KOPT-K1 (cell line): ENCODE measurements around the gene SETD1A.
A peak's percentile ranks its signal among the peaks of the same experiment; 100 is the strongest.

Experiments used
- H3K27ac ChIP-seq: fragments of 200-600 bp; sonication (generic); 2 replicates; pipeline ENCODE4 v1.5.1; 2016; ENCODE audit warnings: antibody characterized with exemption, mild to moderate bottlenecking, low read depth, low read length; ENCODE audit not compliant: poor library complexity, severe bottlenecking
- H3K36me3 ChIP-seq: fragments of 200-600 bp; sonication (generic); 2 replicates; pipeline ENCODE4 v1.5.1; 2017; ENCODE audit warnings: antibody characterized with exemption, mild to moderate bottlenecking, low read length, moderate library complexity; ENCODE audit not compliant: insufficient read depth
- H3K9me3 ChIP-seq: fragments of 200-600 bp; sonication (generic); 2 replicates; pipeline ENCODE4 v1.5.1; 2017; ENCODE audit warnings: antibody characterized with exemption, low read length, mild to moderate bottlenecking; ENCODE audit not compliant: insufficient read depth, poor library complexity, severe bottlenecking

Gene SETD1A

GRCh38 chr16:31022544-31023251 lies 65.1 kb downstream of the SETD1A start:
- Histone ChIP-seq H3K9me3 (no peaks in the 10 kb centered on the region), H3K36me3 (no peaks in the 10 kb centered on the region), H3K27ac (no peak overlapping the region)

- no peak overlapping the region for H3K27ac ChIP-seq
- no peaks in the 10 kb centered on the region for H3K36me3 ChIP-seq
- H3K9me3 ChIP-seq: no peaks in the 10 kb centered on the region
Measured at GRCh38 chr16:31023252-31023602, 65.7 kb downstream of the SETD1A start.

GRCh38 chr16:31023627-31024226 lies 66.2 kb downstream of the SETD1A start:
- no peak overlapping the region for H3K27ac ChIP-seq
- H3K9me3 ChIP-seq: no peaks in the 10 kb centered on the region
- no peaks in the 10 kb centered on the region for H3K36me3 ChIP-seq

- no peaks in the 10 kb centered on the region for H3K36me3 ChIP-seq
- H3K27ac ChIP-seq: no peak overlapping the region
- H3K9me3 ChIP-seq: no peaks in the 10 kb centered on the region
Measured at GRCh38 chr16:31025339-31025738, 67.8 kb downstream of the SETD1A start.

- no peaks in the 10 kb centered on the region for H3K9me3 ChIP-seq
- no peak overlapping the region for H3K27ac ChIP-seq
- no peaks in the 10 kb centered on the region for H3K36me3 ChIP-seq
Measured at GRCh38 chr16:31029272-31029671, 71.7 kb downstream of the SETD1A start.

GRCh38 chr16:31031276-31031675 lies 73.7 kb downstream of the SETD1A start:
- no peaks in the 10 kb centered on the region for H3K36me3 ChIP-seq
- H3K9me3 ChIP-seq: no peaks in the 10 kb centered on the region
- H3K27ac ChIP-seq: no peak overlapping the region

GRCh38 chr16:31032736-31033708 lies 75.5 kb downstream of the SETD1A start, which contains the start of gene STX4:
TSS of gene STX4 (plus strand) at chr16:31033558. CDS start at chr16:31033806, 248 bp downstream.
- H3K36me3 ChIP-seq: peaks cover 4% of the 10 kb centered on the region; the same call in 1 of the 2 replicates
- H3K9me3 ChIP-seq: no peaks in the 10 kb centered on the region
- H3K27ac ChIP-seq: peak within 1 kb of the TSS; percentile 55

- Histone ChIP-seq H3K27ac (peak overlapping the region; percentile 55), H3K9me3 (no peaks in the 10 kb centered on the region), H3K36me3 (peaks cover 8% of the 10 kb centered on the region; the same call in 1 of the 2 replicates)
Measured at GRCh38 chr16:31033709-31034492, 76.3 kb downstream of the SETD1A start.
